K562 (cell line): ENCODE results near the gene DDRGK1. TPM values are rescaled to one million over a fixed set of nuclear protein-coding genes. Genes with fewer than 3 reads are reported as not detected.

Source experiments
- ATAC-seq: fragments of 200-7000 bp; cut with Tn5 transposase; 3 replicates; pipeline ENCODE4 v1.9.1; 2020; ENCODE audit warnings: moderate library complexity
- BruUV-seq: library from RNA; stranded (reverse); fragments of 400-500 nt; replicated peaks from 2 replicates; lab custom pipeline; 2021; lab: Mats Ljungman, UMichigan
- CTCF ChIA-PET: fragments of 300-600 bp; formaldehyde crosslinking; extraction: SDS; loops from one replicate; lab custom pipeline; 2021; ENCODE audit warnings: low intra/inter-chr PET ratio; lab: Yijun Ruan, JAX
- POLR2A ChIA-PET: fragments of 300-600, 350-650 bp; sonication (Branson Sonifier 250); formaldehyde crosslinking; extraction: SDS; loops from one replicate; lab custom pipeline; 2021; ENCODE audit warnings: antibody characterized with exemption, inconsistent platforms; lab: Yijun Ruan, JAX
- DNase-seq, 4 experiments: peaks; one replicate each; pipeline versions ENCODE4 v3.0.0 to v3.0.0-alpha.2; 2011 to 2018; ENCODE audit warnings: low spot score in 3 of 4, mixed read lengths in 3 of 4; ENCODE audit errors: extremely low read depth in 1 of 4
- FAIRE-seq: peaks from 2 replicates; lab custom pipeline; 2011; peaks lifted over from hg19 to GRCh38; lab: Jason Lieb, UNC
- H2AFZ ChIP-seq: 2 replicates; pipeline ENCODE4 v1.6.0; 2011; ENCODE audit warnings: low read depth, low read length, control low read depth, inconsistent platforms
- H3K27ac ChIP-seq: fragments of 200-600 bp; 3 replicates; pipeline ENCODE4 v1.8.0; 2011; ENCODE audit warnings: low read depth, mild to moderate bottlenecking, control low read depth, inconsistent platforms, low read length, moderate library complexity, mixed read lengths; ENCODE audit errors: extremely low read depth
- H3K27me3 ChIP-seq, 2 experiments: fragments of 300-600 bp in 1 of 2; 2 replicates in 1 of 2; 3 replicates in 1 of 2; pipeline versions ENCODE4 v1.6.0 to v1.8.0; 2011; ENCODE audit warnings: inconsistent platforms in 2 of 2, low read length in 2 of 2, mild to moderate bottlenecking in 1 of 2, mixed read lengths in 1 of 2, moderate library complexity in 1 of 2; ENCODE audit not compliant: control insufficient read depth in 2 of 2, insufficient read depth in 2 of 2
- H3K36me3 ChIP-seq: fragments of 300-600 bp; 3 replicates; pipeline ENCODE4 v1.8.0; 2011; ENCODE audit warnings: mild to moderate bottlenecking, low read length, inconsistent platforms; ENCODE audit not compliant: control insufficient read depth, insufficient read depth
- H3K4me1 ChIP-seq, 2 experiments: fragments of 200-600 bp in 1 of 2; replicated peaks in 1 of 2; 2 replicates in 1 of 2; 3 replicates in 1 of 2; pipeline versions ENCODE4 v1.5.1 to v1.8.0; 2011; ENCODE audit warnings: inconsistent platforms in 2 of 2, low read length in 2 of 2, mild to moderate bottlenecking in 1 of 2, mixed read lengths in 1 of 2, moderate library complexity in 1 of 2; ENCODE audit not compliant: control insufficient read depth in 2 of 2, insufficient read depth in 2 of 2
- H3K4me2 ChIP-seq: 2 replicates; pipeline ENCODE4 v1.6.1; 2011; ENCODE audit warnings: low read length, control low read depth, inconsistent platforms, mixed read lengths; ENCODE audit not compliant: insufficient read depth
- H3K4me3 ChIP-seq: fragments of 200-600 bp; sonication (generic), shearing (Covaris generic); 2 replicates; pipeline ENCODE4 v1.5.1; 2016; ENCODE audit warnings: control low read depth, inconsistent platforms
- H3K79me2 ChIP-seq: fragments of 200-600 bp; 3 replicates; pipeline ENCODE4 v1.8.0; 2011; ENCODE audit warnings: low read length, inconsistent platforms; ENCODE audit not compliant: control insufficient read depth, insufficient read depth
- H3K9ac ChIP-seq, 2 experiments: 2 replicates each; pipeline versions ENCODE4 v1.6.0 to v1.6.1; 2011; ENCODE audit warnings: low read depth in 2 of 2, low read length in 2 of 2, control low read depth in 1 of 2, inconsistent platforms in 1 of 2, mild to moderate bottlenecking in 1 of 2, mixed read lengths in 1 of 2; ENCODE audit not compliant: insufficient read depth in 1 of 2
- H3K9me1 ChIP-seq: one replicate; pipeline ENCODE4 v1.6.0; 2011; ENCODE audit warnings: inconsistent platforms, mild to moderate bottlenecking, low read length, moderate library complexity; ENCODE audit not compliant: control insufficient read depth, insufficient read depth
- H3K9me3 ChIP-seq: replicated peaks from 2 replicates; pipeline ENCODE4 v1.5.1; 2011; ENCODE audit warnings: low read depth, low read length, inconsistent platforms; ENCODE audit not compliant: control insufficient read depth, insufficient read depth
- H4K20me1 ChIP-seq: replicated peaks from 2 replicates; pipeline ENCODE4 v1.6.1; 2011; ENCODE audit warnings: low read length, inconsistent platforms, mixed read lengths; ENCODE audit not compliant: control insufficient read depth, insufficient read depth
- CTBP1 ChIP-seq: fragments of 450-650 bp; IDR thresholded peaks from 2 replicates; pipeline ENCODE4 v1.6.1; 2016; ENCODE audit warnings: borderline replicate concordance
- EWSR1 ChIP-seq: fragments of 450-650 bp; IDR thresholded peaks from 2 replicates; pipeline ENCODE4 v1.6.1; 2018; ENCODE audit warnings: borderline replicate concordance, mild to moderate bottlenecking, low read depth, moderate library complexity; ENCODE audit not compliant: partially characterized antibody
- HNRNPL ChIP-seq: fragments of 200-400 bp; formaldehyde crosslinking; IDR thresholded peaks from 2 replicates; pipeline ENCODE4 v1.6.1; 2017; ENCODE audit warnings: low read depth, mild to moderate bottlenecking, low read length
- HNRNPUL1 ChIP-seq: fragments of 200-400 bp; formaldehyde crosslinking; IDR thresholded peaks from 2 replicates; pipeline ENCODE4 v1.6.1; 2017; ENCODE audit warnings: low read length
- XRCC4 ChIP-seq: IDR thresholded peaks from one replicate; pipeline ENCODE4 v1.6.1; 2011; ENCODE audit not compliant: insufficient read depth, insufficient read length; ENCODE audit errors: extremely low read depth
- WGBS: fragments of 100-300 bp; shearing (Covaris generic); methylation state at CpG from one replicate; pipeline ENCODE4 v1.1.6; 2016; ENCODE audit warnings: low coverage, mixed read lengths; ENCODE audit not compliant: insufficient coverage; ENCODE audit errors: missing lambda C conversion rate; 5-methylcytosine and 5-hydroxymethylcytosine counted together
- in situ Hi-C: fragments of 300-500 bp; cut with MboI; formaldehyde crosslinking; loops from 4 replicates; pipeline ENCODE4 v1.15.0; 2018; ENCODE audit warnings: inconsistent platforms, mixed read lengths
- intact Hi-C: fragments of 100-400 bp; cut with micrococcal nuclease; formaldehyde crosslinking; loops from 2 replicates; pipeline ENCODE4 v1.14.2; 2022
- polyA plus RNA-seq, 8 experiments: library from polyadenylated mRNA; depleted of rRNA in 4 of 8; stranded (reverse) in 5 of 8; unstranded in 3 of 8; fragments of >200 nt; fragmentation: Nextera tagmentation in 2 of 8; fragmentation: Illumina TruSeq in 1 of 8; extraction: Ambion mirVana in 2 of 8; extraction: Trizol in 1 of 8; gene quantifications; 2 replicates each; pipeline versions ENCODE4 v1.2.1 to v1.2.3, GENCODE V29; 2011 to 2014; ENCODE audit warnings: inconsistent platforms in 1 of 8, missing spikeins in 1 of 8
- total RNA-seq, 7 experiments: library from RNA; depleted of rRNA in 6 of 7; stranded (reverse); fragments of >200 nt in 6 of 7; fragmentation: Illumina TruSeq in 2 of 7; extraction: Trizol in 2 of 7; gene quantifications; 2 replicates each; pipeline versions ENCODE4 v1.2.1 to v1.2.3, GENCODE V29; 2011 to 2021; ENCODE audit warnings: low replicate concordance in 1 of 7
- TF ChIP-seq, protein P1 (sequence below): fragments of 200-600 bp; sonication (generic); IDR thresholded peaks from one replicate; pipeline ENCODE4 v1.6.1; 2012; ENCODE audit warnings: mild to moderate bottlenecking, low read depth, low read length, inconsistent platforms

DDRGK1 gene
- total and polyA plus RNA-seq, 9 of the 15 experiments (the other 6 are each of a cell fraction or from before 2014, with no cell fraction given): 2.3 to 54.4 (median 29.1) TPM

DNA sequence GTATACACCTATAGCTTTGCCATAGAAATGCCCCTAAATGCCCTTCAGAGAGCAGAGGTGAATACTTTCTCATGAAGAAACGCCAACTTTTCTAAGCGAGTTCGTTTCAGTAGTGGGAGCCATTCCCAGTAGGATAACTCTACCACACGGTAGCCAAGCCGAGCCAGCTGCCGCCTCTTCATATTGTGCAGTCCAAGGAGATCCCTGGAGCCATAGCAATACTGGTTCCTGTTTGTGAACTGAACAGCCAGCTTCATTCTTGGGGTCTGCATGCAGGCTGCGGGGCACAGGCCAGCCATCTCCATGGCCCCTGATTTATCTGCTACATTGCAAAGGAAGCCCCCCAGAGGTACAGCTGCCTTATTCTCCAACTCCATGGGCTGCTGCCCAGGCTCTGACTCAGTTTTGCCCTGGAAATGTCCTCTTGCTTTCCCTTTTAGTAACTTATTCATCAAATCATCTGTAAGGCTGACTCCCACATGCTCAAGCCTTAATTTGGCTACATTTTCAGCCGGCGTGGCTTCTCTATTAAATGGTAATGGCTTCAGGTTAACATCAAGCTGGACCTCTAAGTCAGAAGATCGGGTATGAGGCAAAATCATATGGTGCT lies 57.6 kb downstream of the DDRGK1 start:
- Histone ChIP-seq H3K27ac (no peak overlapping the region), H3K27me3 (no peaks in the 10 kb centered on the region), H3K4me2 (no peak overlapping the region), H3K4me1 (no peaks in the 10 kb centered on the region; a peak in 1 of 5 replicates), H3K4me3 (no peak overlapping the region), H3K9me1 (no peaks in the 10 kb centered on the region), H4K20me1 (peaks cover 20% of the 10 kb centered on the region; the same call in 1 of the 2 replicates), H2AFZ (no peak overlapping the region), H3K9me3 (no peaks in the 10 kb centered on the region), H3K9ac (no peak overlapping the region), H3K79me2 (peaks cover 51% of the 10 kb centered on the region), H3K36me3 (peaks cover 47% of the 10 kb centered on the region)
- DNase-seq (no peak), FAIRE-seq (no peak), ATAC-seq (no peak)
- BruUV-seq: no TSS peak
- 92% methylated on average over 10 of the region's 10 CpGs for WGBS
- no peak for TF ChIP-seq HNRNPUL1
- TF ChIP-seq, protein P1, sequence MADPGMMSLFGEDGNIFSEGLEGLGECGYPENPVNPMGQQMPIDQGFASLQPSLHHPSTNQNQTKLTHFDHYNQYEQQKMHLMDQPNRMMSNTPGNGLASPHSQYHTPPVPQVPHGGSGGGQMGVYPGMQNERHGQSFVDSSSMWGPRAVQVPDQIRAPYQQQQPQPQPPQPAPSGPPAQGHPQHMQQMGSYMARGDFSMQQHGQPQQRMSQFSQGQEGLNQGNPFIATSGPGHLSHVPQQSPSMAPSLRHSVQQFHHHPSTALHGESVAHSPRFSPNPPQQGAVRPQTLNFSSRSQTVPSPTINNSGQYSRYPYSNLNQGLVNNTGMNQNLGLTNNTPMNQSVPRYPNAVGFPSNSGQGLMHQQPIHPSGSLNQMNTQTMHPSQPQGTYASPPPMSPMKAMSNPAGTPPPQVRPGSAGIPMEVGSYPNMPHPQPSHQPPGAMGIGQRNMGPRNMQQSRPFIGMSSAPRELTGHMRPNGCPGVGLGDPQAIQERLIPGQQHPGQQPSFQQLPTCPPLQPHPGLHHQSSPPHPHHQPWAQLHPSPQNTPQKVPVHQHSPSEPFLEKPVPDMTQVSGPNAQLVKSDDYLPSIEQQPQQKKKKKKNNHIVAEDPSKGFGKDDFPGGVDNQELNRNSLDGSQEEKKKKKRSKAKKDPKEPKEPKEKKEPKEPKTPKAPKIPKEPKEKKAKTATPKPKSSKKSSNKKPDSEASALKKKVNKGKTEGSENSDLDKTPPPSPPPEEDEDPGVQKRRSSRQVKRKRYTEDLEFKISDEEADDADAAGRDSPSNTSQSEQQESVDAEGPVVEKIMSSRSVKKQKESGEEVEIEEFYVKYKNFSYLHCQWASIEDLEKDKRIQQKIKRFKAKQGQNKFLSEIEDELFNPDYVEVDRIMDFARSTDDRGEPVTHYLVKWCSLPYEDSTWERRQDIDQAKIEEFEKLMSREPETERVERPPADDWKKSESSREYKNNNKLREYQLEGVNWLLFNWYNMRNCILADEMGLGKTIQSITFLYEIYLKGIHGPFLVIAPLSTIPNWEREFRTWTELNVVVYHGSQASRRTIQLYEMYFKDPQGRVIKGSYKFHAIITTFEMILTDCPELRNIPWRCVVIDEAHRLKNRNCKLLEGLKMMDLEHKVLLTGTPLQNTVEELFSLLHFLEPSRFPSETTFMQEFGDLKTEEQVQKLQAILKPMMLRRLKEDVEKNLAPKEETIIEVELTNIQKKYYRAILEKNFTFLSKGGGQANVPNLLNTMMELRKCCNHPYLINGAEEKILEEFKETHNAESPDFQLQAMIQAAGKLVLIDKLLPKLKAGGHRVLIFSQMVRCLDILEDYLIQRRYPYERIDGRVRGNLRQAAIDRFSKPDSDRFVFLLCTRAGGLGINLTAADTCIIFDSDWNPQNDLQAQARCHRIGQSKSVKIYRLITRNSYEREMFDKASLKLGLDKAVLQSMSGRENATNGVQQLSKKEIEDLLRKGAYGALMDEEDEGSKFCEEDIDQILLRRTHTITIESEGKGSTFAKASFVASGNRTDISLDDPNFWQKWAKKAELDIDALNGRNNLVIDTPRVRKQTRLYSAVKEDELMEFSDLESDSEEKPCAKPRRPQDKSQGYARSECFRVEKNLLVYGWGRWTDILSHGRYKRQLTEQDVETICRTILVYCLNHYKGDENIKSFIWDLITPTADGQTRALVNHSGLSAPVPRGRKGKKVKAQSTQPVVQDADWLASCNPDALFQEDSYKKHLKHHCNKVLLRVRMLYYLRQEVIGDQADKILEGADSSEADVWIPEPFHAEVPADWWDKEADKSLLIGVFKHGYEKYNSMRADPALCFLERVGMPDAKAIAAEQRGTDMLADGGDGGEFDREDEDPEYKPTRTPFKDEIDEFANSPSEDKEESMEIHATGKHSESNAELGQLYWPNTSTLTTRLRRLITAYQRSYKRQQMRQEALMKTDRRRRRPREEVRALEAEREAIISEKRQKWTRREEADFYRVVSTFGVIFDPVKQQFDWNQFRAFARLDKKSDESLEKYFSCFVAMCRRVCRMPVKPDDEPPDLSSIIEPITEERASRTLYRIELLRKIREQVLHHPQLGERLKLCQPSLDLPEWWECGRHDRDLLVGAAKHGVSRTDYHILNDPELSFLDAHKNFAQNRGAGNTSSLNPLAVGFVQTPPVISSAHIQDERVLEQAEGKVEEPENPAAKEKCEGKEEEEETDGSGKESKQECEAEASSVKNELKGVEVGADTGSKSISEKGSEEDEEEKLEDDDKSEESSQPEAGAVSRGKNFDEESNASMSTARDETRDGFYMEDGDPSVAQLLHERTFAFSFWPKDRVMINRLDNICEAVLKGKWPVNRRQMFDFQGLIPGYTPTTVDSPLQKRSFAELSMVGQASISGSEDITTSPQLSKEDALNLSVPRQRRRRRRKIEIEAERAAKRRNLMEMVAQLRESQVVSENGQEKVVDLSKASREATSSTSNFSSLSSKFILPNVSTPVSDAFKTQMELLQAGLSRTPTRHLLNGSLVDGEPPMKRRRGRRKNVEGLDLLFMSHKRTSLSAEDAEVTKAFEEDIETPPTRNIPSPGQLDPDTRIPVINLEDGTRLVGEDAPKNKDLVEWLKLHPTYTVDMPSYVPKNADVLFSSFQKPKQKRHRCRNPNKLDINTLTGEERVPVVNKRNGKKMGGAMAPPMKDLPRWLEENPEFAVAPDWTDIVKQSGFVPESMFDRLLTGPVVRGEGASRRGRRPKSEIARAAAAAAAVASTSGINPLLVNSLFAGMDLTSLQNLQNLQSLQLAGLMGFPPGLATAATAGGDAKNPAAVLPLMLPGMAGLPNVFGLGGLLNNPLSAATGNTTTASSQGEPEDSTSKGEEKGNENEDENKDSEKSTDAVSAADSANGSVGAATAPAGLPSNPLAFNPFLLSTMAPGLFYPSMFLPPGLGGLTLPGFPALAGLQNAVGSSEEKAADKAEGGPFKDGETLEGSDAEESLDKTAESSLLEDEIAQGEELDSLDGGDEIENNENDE: no peak
- TF ChIP-seq CTBP1: no peak
- no peak for TF ChIP-seq XRCC4
- no peak for TF ChIP-seq HNRNPL
- no peak for TF ChIP-seq EWSR1
- intact Hi-C loops: no loop called here
- CTCF ChIA-PET: no interaction called here
- POLR2A ChIA-PET: interaction anchor here (6.6 kb wide), 1 partner anchor 12 kb away, joined by 42 read pairs; the partner anchor contains the start of genes FASTKD5 and UBOX5
- in situ Hi-C loops: no loop called here
